TTC549 (cell line): Measurements from ENCODE around the gene DOK6.

Experiments used
- FAIRE-seq: peaks from 2 replicates; lab custom pipeline; 2012; peaks lifted over from hg19 to GRCh38; lab: Jason Lieb, UNC

The DOK6 gene

DNA sequence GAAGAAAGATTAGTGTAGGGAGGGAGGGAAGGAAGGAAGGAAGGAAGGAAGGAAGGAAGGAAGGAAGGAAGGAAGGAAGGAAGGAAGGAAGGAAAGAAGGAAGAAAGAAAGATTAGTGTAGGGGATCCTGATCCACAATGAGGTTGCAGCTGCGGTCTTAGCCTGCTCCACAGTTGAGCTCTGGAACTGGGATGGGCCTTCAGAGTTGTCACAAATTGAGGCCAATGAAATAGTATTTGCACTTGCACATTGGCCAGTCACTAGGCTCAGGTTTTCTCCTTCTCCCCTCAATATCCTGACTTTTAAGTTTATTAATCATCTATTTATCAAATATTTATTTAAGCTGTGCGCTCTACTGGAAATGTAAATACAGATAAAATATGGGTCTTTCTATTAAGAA is 34.3 kb downstream of the DOK6 start:
- FAIRE-seq, result no peak

DNA sequence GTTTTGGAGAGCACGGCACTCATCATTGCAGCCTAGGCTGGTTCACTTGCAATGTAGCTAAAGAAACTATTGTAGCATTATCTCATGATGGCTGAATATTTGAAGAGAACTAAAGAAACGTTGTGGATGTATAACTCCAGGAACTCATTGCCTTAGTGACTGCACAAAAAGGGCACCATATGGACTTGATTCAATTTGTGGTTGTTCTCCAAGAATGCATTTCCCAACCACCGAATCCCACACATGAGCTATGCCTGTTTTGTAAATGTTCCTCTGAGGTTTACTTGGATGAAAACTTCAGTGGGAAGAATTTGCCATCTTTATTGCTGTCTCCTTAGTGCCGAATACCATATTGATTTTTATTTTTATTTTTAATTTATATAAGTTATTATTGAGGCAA is 43.5 kb downstream of the DOK6 start:
- FAIRE-seq, result no peak

DNA sequence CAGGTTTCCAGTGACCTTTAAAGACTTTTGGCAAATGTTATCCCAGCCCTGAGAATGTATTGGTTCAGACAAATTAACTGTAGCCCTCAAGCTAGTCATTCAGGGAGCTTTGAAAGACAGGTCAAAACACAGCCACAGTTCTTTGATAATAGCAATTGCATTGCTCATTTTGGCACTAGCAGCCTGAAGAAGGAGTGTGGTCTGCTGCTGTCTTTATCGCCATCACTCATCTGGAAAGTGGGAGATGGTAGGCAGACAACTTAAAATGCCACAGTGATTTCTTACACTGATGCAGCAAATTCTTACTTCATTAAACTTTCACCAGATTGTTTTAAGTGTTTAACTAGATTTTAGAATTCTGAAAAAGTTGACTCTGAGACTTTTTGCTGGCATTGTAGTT is 47.2 kb downstream of the DOK6 start:
- FAIRE-seq, result no peak

DNA sequence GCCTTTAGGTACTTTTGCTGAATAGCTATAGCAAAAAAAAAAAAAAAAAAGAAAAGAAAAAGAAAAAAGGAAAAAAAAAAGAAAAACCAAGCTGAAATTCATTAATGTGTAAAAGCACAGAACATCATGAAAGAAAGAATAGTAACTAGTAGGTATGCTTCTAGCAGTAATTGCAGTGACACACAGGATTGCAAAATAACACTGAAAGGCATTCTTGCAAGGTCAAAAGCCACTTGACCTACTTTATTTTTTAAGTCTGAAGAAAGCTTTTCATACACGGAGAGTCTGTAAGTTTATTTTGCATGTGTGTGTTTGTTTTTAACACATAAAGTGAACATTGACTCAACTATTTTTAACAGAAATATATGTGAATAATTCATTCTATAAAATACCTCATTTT is 54.4 kb downstream of the DOK6 start:
- FAIRE-seq, result no peak

DNA sequence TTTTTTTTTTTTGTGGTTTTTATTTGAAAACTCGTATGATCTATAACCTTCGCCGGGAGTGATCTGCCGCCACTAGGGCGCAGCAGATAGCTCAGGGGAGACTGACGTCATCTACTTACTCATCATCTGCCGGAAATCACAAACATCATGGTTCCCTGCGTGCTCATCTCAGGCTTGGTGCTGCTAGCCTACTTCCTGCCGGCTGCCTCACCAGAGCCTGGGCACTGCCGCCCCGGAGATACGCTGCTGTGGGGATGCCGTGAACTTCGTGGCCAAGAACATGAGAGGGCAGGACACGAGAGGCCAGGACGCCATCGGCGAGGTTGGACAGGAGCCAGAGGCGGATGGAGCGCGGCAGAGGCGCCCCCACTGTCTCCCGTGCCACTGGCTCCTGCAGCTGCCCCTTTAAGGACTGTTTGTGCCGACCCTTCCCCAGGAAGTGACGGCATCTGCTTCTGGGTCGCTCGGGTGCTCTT is 68.8 kb downstream of the DOK6 start:
- FAIRE-seq, result no peak

DNA sequence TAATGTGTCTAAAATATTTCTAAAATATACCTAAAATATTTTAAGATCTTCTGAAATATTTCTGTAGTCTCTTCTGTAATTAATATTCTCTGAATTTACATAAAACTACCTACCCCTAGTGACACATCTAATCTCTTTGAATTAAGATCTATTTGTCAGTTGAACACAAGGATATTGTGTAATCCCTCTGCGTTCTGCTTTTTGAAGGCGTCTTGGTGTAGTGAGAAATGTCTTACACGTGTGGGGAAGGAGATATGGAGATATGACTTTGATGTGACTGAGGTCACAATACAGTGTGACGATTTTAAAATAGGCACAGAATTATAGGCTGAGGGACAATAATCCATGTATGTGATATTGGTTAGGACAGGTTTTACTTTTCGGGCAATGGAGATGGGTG is 79.8 kb downstream of the DOK6 start:
- FAIRE-seq, result no peak

DNA sequence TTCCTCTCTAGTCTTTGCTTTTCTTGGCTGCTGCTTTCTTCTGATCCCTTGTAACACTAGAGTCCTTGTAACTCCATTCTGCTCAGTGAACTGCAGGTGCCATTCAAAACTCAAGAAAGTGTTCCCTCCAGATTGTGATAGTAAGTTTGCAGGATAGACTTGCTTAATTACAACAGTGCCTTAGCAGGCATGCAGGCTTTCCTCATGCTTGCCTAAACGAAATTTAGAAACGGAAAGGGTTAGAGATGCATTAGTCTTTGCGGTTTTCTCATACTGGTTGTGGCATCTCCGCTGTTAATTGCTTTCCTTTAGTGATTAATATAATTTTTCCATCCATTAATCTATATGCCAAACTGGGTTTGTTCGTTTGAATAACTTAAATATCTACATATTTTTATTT is 82.9 kb downstream of the DOK6 start:
- no peak for FAIRE-seq

DNA sequence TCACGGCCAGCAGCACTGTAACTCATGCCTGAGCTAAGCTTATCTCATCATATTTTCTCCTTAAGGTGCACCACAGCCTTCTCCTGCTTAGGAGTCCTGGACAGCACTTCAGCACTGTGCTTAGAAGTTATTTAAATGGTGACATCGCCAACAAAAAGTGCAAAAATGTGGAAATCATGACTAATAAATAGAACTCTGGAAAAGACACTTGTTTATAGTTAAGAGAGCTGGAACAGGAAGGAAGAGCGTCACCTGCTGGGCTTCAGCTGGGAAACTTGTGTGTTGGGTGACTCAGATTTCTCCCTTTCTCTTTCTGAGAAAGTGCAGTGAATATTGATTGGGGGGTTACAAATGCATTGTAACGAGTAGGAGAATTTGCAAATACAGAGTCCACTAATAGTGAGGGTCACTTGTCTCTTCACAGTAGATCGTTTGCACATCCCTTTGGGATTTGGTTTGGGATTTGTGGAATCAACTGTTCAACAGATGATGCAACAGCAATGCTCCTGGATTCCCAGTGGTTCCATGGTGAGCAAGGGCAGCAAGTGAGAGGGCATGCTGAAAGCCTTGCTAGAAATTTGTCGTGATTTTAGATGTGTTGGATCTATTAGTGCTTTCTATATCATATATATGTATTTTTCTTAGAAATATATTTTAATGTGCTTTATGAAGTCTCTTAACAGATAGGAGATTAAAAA is 84.2 kb downstream of the DOK6 start:
- no peak for FAIRE-seq

DNA sequence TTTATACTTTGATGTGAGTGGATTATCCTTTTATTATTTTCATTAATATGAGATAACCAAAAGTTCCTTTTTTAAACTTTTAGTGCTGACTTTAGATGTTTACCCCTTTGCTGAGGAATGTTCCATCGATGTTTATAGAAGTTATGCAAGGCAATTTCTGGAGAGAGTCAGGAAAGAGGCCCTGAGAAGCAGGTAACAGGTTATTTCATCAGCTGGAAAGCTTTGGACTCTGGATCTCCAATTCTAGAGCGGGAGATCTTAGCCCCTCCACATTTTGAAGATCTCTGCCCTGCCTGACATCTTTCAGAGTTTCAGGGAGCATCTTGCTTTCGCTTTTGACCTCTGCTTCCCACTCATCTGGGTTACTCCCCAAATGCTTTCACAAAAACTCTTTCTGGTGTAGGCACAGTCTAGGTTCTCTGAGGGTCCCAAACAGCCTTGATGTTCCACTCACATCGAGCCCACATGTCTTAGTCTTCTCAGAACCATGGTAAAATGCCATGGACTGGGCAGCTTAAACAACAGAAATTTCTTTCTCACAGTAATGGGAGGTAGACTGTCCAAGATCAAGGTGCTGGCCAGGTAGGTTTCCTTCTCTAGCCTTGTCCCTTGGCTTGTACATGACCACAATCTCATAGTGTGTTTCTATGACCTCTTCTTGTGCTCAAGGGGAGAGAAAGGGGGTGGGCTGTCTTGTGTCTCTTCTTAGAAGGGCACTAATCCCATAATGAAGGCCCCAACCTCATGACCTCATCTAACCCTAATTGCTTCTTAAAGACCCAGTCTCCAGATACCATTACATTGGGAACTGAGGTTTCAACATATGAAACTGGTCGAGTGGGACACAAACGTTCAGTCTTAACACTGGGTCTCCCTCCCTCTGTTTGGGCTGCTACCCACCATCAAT is 87.1 kb downstream of the DOK6 start:
- no peak for FAIRE-seq

DNA sequence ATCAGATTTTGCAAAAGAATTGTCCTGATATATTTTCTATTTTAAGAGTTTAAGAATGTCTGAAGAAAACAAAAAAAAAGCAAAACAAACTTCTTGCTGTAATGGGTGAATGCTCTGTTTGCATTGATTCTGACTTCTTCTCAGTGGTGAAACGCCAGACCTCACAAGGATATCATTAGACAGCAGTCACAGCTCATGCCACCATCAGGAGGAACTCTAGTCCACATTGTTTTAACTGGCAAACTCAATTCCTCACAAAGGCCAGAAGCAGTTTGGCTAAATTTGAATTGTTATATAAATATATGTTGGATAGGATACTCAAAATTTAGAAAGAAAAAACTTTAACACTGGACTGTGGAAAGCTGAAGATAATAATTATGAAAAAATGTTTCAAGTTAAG is 89.4 kb downstream of the DOK6 start:
- FAIRE-seq, result no peak

DNA sequence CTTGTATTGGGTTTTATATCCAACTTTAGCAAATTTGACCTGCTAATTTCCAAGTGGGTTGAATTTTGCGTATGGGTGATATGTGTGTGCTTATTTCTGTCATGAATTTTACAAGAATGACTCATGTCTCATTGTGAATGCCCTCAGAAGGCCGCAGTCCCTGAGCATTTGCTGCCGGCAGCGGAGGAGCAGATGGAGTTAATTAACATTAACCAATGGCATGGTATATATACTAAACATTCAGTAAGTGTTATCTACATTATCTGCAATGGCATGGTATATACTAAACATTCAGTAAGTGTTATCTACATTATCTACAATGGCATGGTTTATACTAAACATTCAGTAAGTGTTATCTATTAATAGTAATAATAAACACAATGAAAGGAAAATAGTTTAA is 90.1 kb downstream of the DOK6 start:
- FAIRE-seq, result no peak

DNA sequence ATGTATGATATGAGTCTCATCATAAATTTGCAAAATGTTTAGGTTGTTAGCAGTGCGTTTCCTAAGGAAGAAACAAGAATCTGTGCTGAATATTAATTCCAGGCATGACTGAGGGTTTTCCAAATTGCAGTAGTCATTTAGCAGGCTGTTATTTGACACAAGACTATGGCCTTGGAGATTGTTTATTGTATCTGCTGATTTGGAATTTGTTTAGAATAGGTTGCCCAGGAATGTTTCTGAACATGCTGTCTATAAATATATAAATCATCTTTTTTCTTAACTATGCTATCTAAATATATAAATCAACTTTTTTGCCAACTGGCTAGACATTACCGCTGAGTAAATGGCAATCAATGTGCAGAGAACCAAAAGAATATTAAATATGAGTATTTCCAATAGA is 90.9 kb downstream of the DOK6 start:
- no peak for FAIRE-seq

DNA sequence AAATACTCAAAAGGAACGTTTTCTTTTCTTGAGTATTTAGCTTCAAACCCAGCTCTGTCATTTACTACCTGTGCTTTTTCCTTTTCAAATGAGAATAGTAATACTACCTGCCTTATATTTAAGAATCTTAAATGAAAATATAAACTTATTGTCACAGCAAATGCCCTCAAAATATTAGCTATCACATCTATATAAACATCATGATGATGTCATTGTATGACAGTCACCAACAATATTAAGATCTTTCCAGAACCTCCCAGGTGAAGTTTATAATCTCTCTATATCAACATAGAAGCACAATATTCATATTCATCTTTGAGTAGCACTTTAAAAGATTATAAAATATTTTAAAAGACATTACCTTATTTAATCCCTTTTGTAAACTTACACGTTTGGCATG is 92.2 kb downstream of the DOK6 start:
- FAIRE-seq, result no peak

DNA sequence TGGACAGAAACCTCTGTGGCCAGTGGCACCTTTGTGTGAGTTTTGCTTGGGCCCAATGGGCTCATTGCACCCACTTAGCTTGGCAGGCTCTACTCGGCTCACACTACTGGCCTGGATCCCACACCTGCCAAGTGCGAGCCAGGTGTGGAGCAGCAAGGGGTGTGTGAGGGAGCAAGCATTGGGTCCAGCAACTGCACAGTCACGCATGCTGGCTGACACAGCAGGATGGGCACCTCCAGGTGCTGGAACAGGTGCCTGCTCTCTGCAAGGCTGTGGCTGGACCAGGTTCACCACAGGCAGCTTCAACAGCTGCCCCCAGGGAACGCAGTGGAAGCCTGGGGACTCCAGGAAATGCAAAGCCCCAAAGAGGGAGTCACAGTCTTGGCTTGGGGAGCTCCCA is 94.2 kb downstream of the DOK6 start:
- FAIRE-seq, result no peak

DNA sequence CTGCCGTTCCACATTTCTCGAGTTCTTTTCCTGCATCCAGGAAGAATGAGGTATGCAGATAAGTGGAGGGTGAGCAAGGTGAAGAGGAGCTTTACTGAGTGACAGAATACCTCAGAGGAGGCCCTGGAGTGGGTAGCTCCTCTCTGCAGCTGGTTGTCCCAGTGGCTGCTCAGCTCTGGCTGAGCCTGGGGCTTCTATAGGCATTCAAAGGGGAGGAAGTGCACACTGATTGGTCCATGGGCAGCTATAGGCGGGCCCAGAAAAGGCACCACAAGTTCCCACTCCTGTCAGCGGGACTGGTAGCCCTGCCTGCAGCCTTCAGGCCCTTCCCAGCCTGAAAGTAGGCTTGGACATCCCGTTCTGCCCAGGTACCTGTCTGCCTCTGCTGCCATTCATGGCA is 94.7 kb downstream of the DOK6 start:
- no peak for FAIRE-seq

DNA sequence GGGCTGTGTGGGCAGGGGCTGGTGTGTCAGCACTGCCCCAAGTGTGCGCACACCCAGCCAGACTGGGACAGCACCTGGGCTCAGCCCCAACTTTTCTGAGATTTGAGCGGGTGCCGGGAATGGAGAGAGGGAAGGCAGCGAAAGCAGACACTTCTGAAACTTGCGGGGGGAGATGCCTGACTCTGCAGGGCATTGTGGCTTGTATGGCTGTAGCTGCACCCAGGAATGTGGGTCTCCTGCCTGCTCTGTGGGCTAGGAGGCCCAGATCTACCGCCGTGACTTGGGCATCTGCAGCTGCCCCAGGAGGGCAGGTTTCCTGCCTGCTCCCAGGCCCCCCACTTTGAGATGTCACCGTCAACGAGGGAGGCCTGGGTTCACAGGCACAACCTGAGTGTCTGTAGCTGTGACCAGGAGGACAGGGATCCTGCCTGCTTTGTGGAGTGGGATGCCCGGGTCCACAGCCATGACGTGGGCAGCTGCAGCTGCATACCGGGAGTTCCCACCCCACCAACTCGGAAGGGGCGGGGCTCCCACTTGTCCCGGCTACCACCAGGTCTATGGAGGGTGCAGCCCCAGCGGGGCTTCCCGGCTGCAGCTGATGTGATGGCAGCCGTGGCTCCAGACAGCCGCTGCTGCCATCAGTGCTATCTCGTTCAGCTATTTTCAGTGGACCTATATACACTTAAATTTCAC is 95.3 kb downstream of the DOK6 start:
- FAIRE-seq, result no peak

DNA sequence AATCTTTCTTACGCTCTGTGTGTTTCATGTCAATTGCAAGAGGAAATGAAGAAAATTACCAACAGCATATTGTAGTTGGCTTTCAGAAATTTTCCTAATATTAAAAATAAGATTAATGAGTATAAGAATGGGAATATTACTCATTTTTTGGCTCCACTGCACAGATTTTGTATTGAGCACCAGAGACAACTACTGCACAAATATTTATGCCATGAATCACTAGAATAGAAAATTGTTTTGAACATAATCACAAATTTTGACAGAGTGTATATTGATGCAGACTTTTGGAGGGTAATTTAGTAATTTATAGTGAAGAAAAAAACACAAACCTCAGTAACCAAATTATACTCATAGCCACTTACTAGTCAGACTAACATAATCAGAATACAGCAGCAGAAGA is 118.3 kb downstream of the DOK6 start:
- FAIRE-seq, result no peak

DNA sequence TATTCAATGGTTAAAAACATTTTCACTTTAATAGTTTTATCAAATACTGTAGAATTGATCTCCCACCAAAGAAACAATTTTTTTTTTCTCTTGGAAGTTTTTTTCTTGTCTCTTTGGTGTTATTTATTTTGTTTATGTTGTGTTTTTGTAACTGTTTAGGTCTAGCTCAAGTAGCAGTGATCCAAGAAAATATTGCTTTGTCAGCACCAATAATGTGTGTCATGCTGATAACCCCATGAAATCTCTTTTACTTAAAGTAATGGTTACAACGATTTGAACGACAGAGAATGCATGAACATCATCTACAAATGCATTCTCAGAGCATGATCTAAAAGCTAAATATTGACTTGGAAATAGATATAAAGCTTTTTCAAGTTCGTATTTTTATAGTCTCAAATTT is 122.9 kb downstream of the DOK6 start:
- FAIRE-seq, result no peak

DNA sequence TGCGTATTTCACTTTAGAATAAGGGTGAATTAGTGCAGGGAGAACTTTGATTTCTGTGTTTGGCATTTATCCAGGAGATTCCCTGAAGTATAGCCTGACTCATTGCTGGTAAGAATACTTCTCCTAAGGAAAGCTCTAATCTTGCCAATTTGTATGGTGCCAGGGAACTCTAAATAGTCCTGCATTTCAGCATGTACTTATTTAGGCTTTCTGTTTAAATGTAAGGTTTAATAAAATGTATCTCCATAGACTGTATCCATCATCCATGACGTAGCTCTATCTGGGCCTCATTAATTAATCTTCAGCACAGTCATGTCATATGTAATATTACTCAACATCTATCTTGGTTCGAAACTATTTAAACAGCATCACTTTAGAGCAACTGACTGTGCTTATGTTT is 127.7 kb downstream of the DOK6 start:
- FAIRE-seq, result no peak

DNA sequence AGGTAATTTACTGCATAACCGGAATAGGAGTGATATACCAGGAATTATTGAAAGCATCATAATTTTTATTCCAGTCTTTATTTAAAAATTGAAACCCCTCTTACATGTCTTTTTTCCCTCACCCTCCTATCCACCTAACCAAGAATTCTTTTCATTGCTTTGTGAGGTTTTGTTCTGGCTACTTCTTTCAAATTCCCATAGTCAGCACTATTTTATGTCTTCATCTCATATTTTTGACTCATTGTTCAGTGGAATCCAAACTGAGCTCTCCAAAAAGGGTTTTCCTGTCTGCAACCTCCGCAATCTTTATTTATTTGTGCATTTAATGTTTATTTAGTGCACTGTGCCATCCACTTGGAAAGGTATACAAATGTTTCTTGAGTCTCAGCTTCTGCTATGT is 128.5 kb downstream of the DOK6 start:
- no peak for FAIRE-seq

DNA sequence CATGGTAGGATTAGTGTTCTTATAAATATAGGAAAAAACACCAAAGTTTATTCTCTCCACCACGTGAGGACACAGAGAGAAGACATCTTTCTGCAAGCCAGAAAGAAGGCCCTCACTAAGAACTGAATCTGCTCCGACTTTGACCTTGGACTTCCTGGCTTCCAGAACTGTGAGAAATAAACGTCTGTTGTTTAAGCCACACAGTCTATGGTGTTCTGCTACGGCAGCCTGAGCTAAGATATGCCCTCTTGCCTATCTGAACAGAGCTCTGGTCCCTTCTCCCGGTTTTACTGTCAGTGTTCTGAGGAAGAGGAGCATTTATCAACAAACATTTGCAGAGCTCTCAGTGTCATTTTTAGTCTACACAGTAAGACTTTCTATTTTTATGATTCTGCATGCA is 131.3 kb downstream of the DOK6 start:
- FAIRE-seq, result no peak

DNA sequence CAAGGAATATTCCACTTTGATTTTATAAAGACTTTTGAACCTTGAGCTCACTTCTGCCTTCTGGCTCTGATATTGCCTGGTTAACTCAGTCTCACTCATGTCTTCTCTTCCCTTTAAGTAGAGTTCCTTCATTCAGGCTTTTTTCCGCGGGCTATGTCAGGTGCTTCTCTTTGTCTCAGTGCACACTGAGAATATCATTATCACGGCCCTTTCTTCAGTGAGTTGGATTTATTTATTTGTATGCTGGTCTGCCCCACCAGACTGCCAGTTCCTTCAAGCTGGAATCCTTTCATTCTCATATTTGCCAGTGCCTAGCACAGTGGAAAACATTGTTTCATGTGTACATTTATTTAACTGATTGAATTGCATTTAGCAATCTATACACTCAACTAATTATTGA is 136.5 kb downstream of the DOK6 start:
- FAIRE-seq, result no peak

DNA sequence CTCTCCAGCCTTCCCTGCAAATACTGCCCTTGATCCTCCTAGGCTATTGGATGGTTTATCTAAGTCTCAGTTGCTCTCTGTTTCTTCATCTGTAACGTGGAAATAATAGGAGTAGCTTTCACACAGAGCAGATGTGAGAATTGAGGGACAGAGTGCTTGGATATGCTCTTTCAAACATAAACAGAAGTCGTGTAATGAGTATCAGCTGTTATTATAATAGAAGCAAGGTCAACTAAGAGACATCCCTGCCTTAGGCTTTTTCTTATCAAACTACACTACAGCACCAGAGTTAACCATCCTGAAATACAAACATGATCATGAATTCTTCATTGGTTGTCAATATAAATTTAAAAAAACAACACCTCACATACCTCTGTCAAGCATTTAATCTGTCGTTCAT is 138.2 kb downstream of the DOK6 start:
- FAIRE-seq, result no peak
